T-helper 1 cell treated with Interleukin-12 subunit alpha and Interleukin-12 subunit beta and Interleukin-4 antibody, amounts not matched to agents 30 μg/mL and 1 μg/mL, for 36 hours (primary cell): ENCODE results near the gene XYLT1.

Experiments
- H3K27ac Mint-ChIP-seq: one replicate; pipeline ENCODE4 v1.8.0; 2021; ENCODE audit warnings: mild to moderate bottlenecking, mixed read lengths
- H3K27me3 Mint-ChIP-seq: one replicate; pipeline ENCODE4 v1.8.0; 2021; ENCODE audit warnings: low read depth, mixed read lengths
- H3K36me3 Mint-ChIP-seq: one replicate; pipeline ENCODE4 v1.8.0; 2021; ENCODE audit warnings: low read depth, mixed read lengths
- H3K4me1 Mint-ChIP-seq: one replicate; pipeline ENCODE4 v1.8.0; 2021; ENCODE audit warnings: low read depth, mixed read lengths
- H3K4me3 Mint-ChIP-seq: one replicate; pipeline ENCODE4 v1.8.0; 2021; ENCODE audit warnings: mild to moderate bottlenecking, moderate library complexity, mixed read lengths
- H3K9me3 Mint-ChIP-seq: one replicate; pipeline ENCODE4 v1.8.0; 2021; ENCODE audit warnings: mixed read lengths

Gene XYLT1

GRCh38 chr16:17471719-17472461, 1.1 kb upstream of the XYLT1 start:
- H3K9me3 Mint-ChIP-seq = no peaks in the 10 kb centered on the region
- H3K36me3 Mint-ChIP-seq = peaks cover 19% of the 10 kb centered on the region
- peak overlapping the region; percentile 11 for H3K27ac Mint-ChIP-seq
- peaks cover 21% of the 10 kb centered on the region for H3K27me3 Mint-ChIP-seq
- H3K4me1 Mint-ChIP-seq = peaks cover 57% of the 10 kb centered on the region
- peak overlapping the region; percentile 26 for H3K4me3 Mint-ChIP-seq

GRCh38 chr16:17470182-17470907, 415 bp downstream of the XYLT1 start:
- Mint-ChIP-seq H3K9me3 (no peaks in the 10 kb centered on the region), H3K4me3 (peak overlapping the region; percentile 96), H3K27ac (peak overlapping the region; percentile 62), H3K27me3 (peaks cover 11% of the 10 kb centered on the region), H3K36me3 (peaks cover 33% of the 10 kb centered on the region), H3K4me1 (peaks cover 57% of the 10 kb centered on the region)

GRCh38 chr16:17469741-17470181, 999 bp downstream of the XYLT1 start:
- Mint-ChIP-seq H3K36me3 (peaks cover 34% of the 10 kb centered on the region), H3K27ac (peak overlapping the region; percentile 62), H3K4me1 (peaks cover 54% of the 10 kb centered on the region), H3K9me3 (no peaks in the 10 kb centered on the region), H3K27me3 (peaks cover 9% of the 10 kb centered on the region), H3K4me3 (peak overlapping the region; percentile 96)

- Mint-ChIP-seq H3K4me3 (peak overlapping the region; percentile 96), H3K27ac (peak overlapping the region; percentile 62), H3K27me3 (peaks cover 3% of the 10 kb centered on the region), H3K4me1 (peaks cover 48% of the 10 kb centered on the region), H3K36me3 (peaks cover 34% of the 10 kb centered on the region), H3K9me3 (no peaks in the 10 kb centered on the region)
Observed at GRCh38 chr16:17469011-17469740, 1.6 kb downstream of the XYLT1 start.

- H3K4me1 Mint-ChIP-seq = peaks cover 46% of the 10 kb centered on the region
- H3K4me3 Mint-ChIP-seq = peak overlapping the region; percentile 96
- H3K36me3 Mint-ChIP-seq = peaks cover 38% of the 10 kb centered on the region
- no peaks in the 10 kb centered on the region for H3K9me3 Mint-ChIP-seq
- H3K27ac Mint-ChIP-seq = no peak overlapping the region
- H3K27me3 Mint-ChIP-seq = no peaks in the 10 kb centered on the region
Observed at GRCh38 chr16:17468611-17469010, 2.1 kb downstream of the XYLT1 start.

- H3K27me3 Mint-ChIP-seq = no peaks in the 10 kb centered on the region
- no peak overlapping the region for H3K27ac Mint-ChIP-seq
- H3K4me3 Mint-ChIP-seq = peak overlapping the region; percentile 96
- H3K9me3 Mint-ChIP-seq = no peaks in the 10 kb centered on the region
- H3K36me3 Mint-ChIP-seq = peaks cover 43% of the 10 kb centered on the region
- peaks cover 46% of the 10 kb centered on the region for H3K4me1 Mint-ChIP-seq
Observed at GRCh38 chr16:17467923-17468540, 2.7 kb downstream of the XYLT1 start.

- no peaks in the 10 kb centered on the region for H3K9me3 Mint-ChIP-seq
- H3K36me3 Mint-ChIP-seq = peaks cover 52% of the 10 kb centered on the region
- no peaks in the 10 kb centered on the region for H3K27me3 Mint-ChIP-seq
- peaks cover 57% of the 10 kb centered on the region for H3K4me1 Mint-ChIP-seq
- H3K4me3 Mint-ChIP-seq = peak overlapping the region; percentile 28
- H3K27ac Mint-ChIP-seq = no peak overlapping the region
Observed at GRCh38 chr16:17466876-17467275, 3.9 kb downstream of the XYLT1 start.

GRCh38 chr16:17465460-17465859, 5.3 kb downstream of the XYLT1 start:
- Mint-ChIP-seq H3K36me3 (peaks cover 64% of the 10 kb centered on the region), H3K27me3 (no peaks in the 10 kb centered on the region), H3K27ac (no peak overlapping the region), H3K4me3 (no peak overlapping the region), H3K4me1 (peaks cover 67% of the 10 kb centered on the region), H3K9me3 (no peaks in the 10 kb centered on the region)

GRCh38 chr16:17463335-17463734, 7.4 kb downstream of the XYLT1 start:
- Mint-ChIP-seq H3K9me3 (no peaks in the 10 kb centered on the region), H3K4me1 (peaks cover 55% of the 10 kb centered on the region), H3K27ac (no peak overlapping the region), H3K27me3 (no peaks in the 10 kb centered on the region), H3K4me3 (no peak overlapping the region), H3K36me3 (peaks cover 55% of the 10 kb centered on the region)

- Mint-ChIP-seq H3K27ac (no peak overlapping the region), H3K4me1 (peaks cover 46% of the 10 kb centered on the region), H3K27me3 (no peaks in the 10 kb centered on the region), H3K4me3 (no peak overlapping the region), H3K36me3 (peaks cover 56% of the 10 kb centered on the region), H3K9me3 (no peaks in the 10 kb centered on the region)
Observed at GRCh38 chr16:17461951-17462729, 8.6 kb downstream of the XYLT1 start.

GRCh38 chr16:17460890-17461289, 9.9 kb downstream of the XYLT1 start:
- Mint-ChIP-seq H3K4me3 (no peak overlapping the region), H3K27ac (no peak overlapping the region), H3K36me3 (peaks cover 50% of the 10 kb centered on the region), H3K9me3 (no peaks in the 10 kb centered on the region), H3K4me1 (peaks cover 36% of the 10 kb centered on the region), H3K27me3 (no peaks in the 10 kb centered on the region)

- Mint-ChIP-seq H3K4me3 (no peak overlapping the region), H3K27ac (no peak overlapping the region), H3K4me1 (peaks cover 33% of the 10 kb centered on the region), H3K36me3 (peaks cover 44% of the 10 kb centered on the region), H3K27me3 (no peaks in the 10 kb centered on the region), H3K9me3 (no peaks in the 10 kb centered on the region)
Observed at GRCh38 chr16:17459903-17460521, 10.7 kb downstream of the XYLT1 start.

- Mint-ChIP-seq H3K27me3 (no peaks in the 10 kb centered on the region), H3K4me3 (no peak overlapping the region), H3K9me3 (no peaks in the 10 kb centered on the region), H3K27ac (no peak overlapping the region), H3K36me3 (peaks cover 38% of the 10 kb centered on the region), H3K4me1 (peaks cover 28% of the 10 kb centered on the region)
Observed at GRCh38 chr16:17457997-17458396, 12.8 kb downstream of the XYLT1 start.
